22Rv1 (cell line): ENCODE results near the gene TAF9B.
A peak's percentile ranks its signal among the peaks of the same experiment; 100 is the strongest.

Source experiments
- ZFX ChIP-seq: fragments of 450-650 bp; IDR thresholded peaks from 2 replicates; pipeline ENCODE4 v1.6.1; 2017; ENCODE audit warnings: antibody characterized with exemption, borderline replicate concordance
- TF ChIP-seq, protein P1 (sequence below): fragments of 450-650 bp; IDR thresholded peaks from 2 replicates; pipeline ENCODE4 v1.5.1; 2017; ENCODE audit warnings: mild to moderate bottlenecking

DNA sequence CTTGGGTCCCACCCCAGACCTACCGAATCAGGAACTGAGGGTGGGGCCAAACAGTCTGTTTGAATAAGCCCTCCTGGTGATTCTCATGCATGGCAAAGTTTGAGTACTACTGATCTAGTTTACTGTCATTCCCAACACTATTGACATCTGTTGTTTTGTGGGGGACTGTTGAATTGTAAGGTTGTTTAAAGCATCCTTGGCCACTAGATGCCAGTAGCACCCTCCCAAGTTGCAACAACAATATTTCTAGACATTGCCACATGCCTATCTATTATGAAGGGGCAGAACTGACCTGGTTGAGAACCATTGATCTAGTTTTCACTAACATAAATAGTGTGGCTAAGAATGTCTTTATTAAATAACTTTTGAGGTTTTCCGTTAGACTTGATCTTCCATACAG lies 15.1 kb downstream of the TAF9B start:
- TF ChIP-seq, protein P1, sequence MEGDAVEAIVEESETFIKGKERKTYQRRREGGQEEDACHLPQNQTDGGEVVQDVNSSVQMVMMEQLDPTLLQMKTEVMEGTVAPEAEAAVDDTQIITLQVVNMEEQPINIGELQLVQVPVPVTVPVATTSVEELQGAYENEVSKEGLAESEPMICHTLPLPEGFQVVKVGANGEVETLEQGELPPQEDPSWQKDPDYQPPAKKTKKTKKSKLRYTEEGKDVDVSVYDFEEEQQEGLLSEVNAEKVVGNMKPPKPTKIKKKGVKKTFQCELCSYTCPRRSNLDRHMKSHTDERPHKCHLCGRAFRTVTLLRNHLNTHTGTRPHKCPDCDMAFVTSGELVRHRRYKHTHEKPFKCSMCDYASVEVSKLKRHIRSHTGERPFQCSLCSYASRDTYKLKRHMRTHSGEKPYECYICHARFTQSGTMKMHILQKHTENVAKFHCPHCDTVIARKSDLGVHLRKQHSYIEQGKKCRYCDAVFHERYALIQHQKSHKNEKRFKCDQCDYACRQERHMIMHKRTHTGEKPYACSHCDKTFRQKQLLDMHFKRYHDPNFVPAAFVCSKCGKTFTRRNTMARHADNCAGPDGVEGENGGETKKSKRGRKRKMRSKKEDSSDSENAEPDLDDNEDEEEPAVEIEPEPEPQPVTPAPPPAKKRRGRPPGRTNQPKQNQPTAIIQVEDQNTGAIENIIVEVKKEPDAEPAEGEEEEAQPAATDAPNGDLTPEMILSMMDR, result 0 out of 2 replicates have a peak, but pooled peaks have one; percentile 5
- TF ChIP-seq ZFX, result no peak
